ENCODE measurements around the gene TTC27. TPM values are rescaled to one million over a fixed set of nuclear protein-coding genes. Genes with fewer than 3 reads are reported as not detected.

Gene TTC27
- total and polyA plus RNA-seq, 10 of the 15 experiments (the other 5 are each of a cell fraction or from before 2014, with no cell fraction given): 20.4 to 34.9 (median 26.0) TPM

- Histone ChIP-seq H3K4me1 (ENCODE audit: control insufficient read depth, insufficient read depth, low read length) (no peaks in the 10 kb centered on the region), H2AFZ (ENCODE audit: control insufficient read depth, low read depth, low read length) (no peak overlapping the region), H3K4me3 (no peak overlapping the region), H3K9ac (ENCODE audit: control insufficient read depth, insufficient read depth, low read length) (no peak overlapping the region), H3K4me2 (ENCODE audit: control insufficient read depth, insufficient read depth) (no peak overlapping the region), H3K36me3 (ENCODE audit: control insufficient read depth in 2 of 2, insufficient read depth in 2 of 2, low read length in 1 of 2) (peaks cover 0 to 1% of the 10 kb centered on the region in 2 experiments; a peak in 1 of 4 replicates), H3K79me2 (ENCODE audit: control insufficient read depth, insufficient read depth, low read length) (no peaks in the 10 kb centered on the region), H3K27me3 (replicated peaks in 1 of 2; ENCODE audit: control insufficient read depth in 2 of 2, insufficient read depth in 2 of 2, low read length in 1 of 2) (no peaks in the 10 kb centered on the region), H3K27ac (ENCODE audit: control insufficient read depth, insufficient read depth) (no peak overlapping the region), H4K20me1 (ENCODE audit: control insufficient read depth, insufficient read depth) (no peaks in the 10 kb centered on the region), H3K9me3 (replicated peaks; ENCODE audit: control insufficient read depth, insufficient read depth, low read length) (no peaks in the 10 kb centered on the region)
- RAD21 ChIA-PET (ENCODE audit: unreplicated experiment): interaction anchor here (0.6 to 1.1 kb wide), 3 partner anchors 12 to 790 kb away, joined by 3 read pairs; no protein-coding TSS in a partner anchor
- DNase-seq (ENCODE audit: low read depth, low spot score) (no peak), FAIRE-seq (no peak), ATAC-seq (no peak)
- in situ Hi-C loops (cut with MboI) (no loop called here), intact Hi-C loops (cut with micrococcal nuclease; ENCODE audit: unreplicated experiment) (no loop called here)
- CTCF ChIA-PET: interaction anchor here (1.0 to 1.3 kb wide), 2 partner anchors 13 to 16 kb away, joined by 4 read pairs; no protein-coding TSS in a partner anchor
- POLR2A ChIA-PET: no interaction called here
- BruUV-seq (replicated peaks): no TSS peak
- SMC1A ChIA-PET (ENCODE audit: uncharacterized antibody, unreplicated experiment): interaction anchor here (1.0 to 4.7 kb wide), 8 partner anchors 8 to 107 kb away, joined by 3 to 40 read pairs (median 4); partner anchors contain the start of gene TTC27
- TF ChIP-seq, protein P1, sequence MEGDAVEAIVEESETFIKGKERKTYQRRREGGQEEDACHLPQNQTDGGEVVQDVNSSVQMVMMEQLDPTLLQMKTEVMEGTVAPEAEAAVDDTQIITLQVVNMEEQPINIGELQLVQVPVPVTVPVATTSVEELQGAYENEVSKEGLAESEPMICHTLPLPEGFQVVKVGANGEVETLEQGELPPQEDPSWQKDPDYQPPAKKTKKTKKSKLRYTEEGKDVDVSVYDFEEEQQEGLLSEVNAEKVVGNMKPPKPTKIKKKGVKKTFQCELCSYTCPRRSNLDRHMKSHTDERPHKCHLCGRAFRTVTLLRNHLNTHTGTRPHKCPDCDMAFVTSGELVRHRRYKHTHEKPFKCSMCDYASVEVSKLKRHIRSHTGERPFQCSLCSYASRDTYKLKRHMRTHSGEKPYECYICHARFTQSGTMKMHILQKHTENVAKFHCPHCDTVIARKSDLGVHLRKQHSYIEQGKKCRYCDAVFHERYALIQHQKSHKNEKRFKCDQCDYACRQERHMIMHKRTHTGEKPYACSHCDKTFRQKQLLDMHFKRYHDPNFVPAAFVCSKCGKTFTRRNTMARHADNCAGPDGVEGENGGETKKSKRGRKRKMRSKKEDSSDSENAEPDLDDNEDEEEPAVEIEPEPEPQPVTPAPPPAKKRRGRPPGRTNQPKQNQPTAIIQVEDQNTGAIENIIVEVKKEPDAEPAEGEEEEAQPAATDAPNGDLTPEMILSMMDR (IDR thresholded peaks at IDR 0.05 in 2 of 3, conservative IDR thresholded peaks at IDR 0.05 in 1 of 3; ENCODE audit: control insufficient read depth in 2 of 3, extremely low read depth in 1 of 3, insufficient read depth in 1 of 3, low read depth in 3 of 3, low read length in 3 of 3): no peak
- TF ChIP-seq ZNF24 (IDR thresholded peaks at IDR 0.05): no peak
- TF ChIP-seq RFX5 (IDR thresholded peaks at IDR 0.05; ENCODE audit: low read depth, low read length): no peak
- TF ChIP-seq POLR2AphosphoS2 (IDR thresholded peaks at IDR 0.05; ENCODE audit: low read depth, low read length): no peak
- TF ChIP-seq CBX5 (IDR thresholded peaks at IDR 0.05; ENCODE audit: low read depth): no peak
- no peak for TF ChIP-seq GATAD2B (conservative IDR thresholded peaks at IDR 0.05; ENCODE audit: low read depth)
- no peak for TF ChIP-seq BACH1 (IDR thresholded peaks at IDR 0.05; ENCODE audit: borderline replicate concordance)
- TF ChIP-seq YY1 (IDR thresholded peaks at IDR 0.05; ENCODE audit: low read depth, low read length): no peak
- TF ChIP-seq HSF1 (IDR thresholded peaks at IDR 0.05; ENCODE audit: low read depth, low read length): no peak
- no peak for TF ChIP-seq DPF2 (IDR thresholded peaks at IDR 0.05)
- no peak for TF ChIP-seq POLR2AphosphoS5 (IDR thresholded peaks at IDR 0.05; ENCODE audit: low read length)
- TF ChIP-seq, protein P2, sequence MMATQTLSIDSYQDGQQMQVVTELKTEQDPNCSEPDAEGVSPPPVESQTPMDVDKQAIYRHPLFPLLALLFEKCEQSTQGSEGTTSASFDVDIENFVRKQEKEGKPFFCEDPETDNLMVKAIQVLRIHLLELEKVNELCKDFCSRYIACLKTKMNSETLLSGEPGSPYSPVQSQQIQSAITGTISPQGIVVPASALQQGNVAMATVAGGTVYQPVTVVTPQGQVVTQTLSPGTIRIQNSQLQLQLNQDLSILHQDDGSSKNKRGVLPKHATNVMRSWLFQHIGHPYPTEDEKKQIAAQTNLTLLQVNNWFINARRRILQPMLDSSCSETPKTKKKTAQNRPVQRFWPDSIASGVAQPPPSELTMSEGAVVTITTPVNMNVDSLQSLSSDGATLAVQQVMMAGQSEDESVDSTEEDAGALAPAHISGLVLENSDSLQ (IDR thresholded peaks at IDR 0.05): no peak
- no peak for TF ChIP-seq IKZF1 (conservative IDR thresholded peaks at IDR 0.05)
- no peak for TF ChIP-seq SUZ12 (IDR thresholded peaks at IDR 0.05; ENCODE audit: unreplicated experiment)
- TF ChIP-seq EZH2 (IDR thresholded peaks at IDR 0.05; ENCODE audit: borderline replicate concordance, control insufficient read depth, low read depth, low read length): no peak
- no peak for TF ChIP-seq ZSCAN29 (IDR thresholded peaks at IDR 0.05)
- TF ChIP-seq ZNF207 (IDR thresholded peaks at IDR 0.05; ENCODE audit: borderline replicate concordance): no peak
- TF ChIP-seq SMAD1 (IDR thresholded peaks at IDR 0.05; ENCODE audit: low read depth, partially characterized antibody): no peak
- WGBS (ENCODE audit: insufficient coverage, insufficient replicate concordance, low lambda C conversion rate, missing lambda C conversion rate): 100% methylated on average over 1 of the region's 1 CpG
Observed at GRCh38 chr2:32735348-32735747, 107.5 kb downstream of the TTC27 start.
